Endodermal cell (in vitro differentiated cells): ENCODE data around the gene TTLL11. TPM values are rescaled to one million over a fixed set of nuclear protein-coding genes. Genes with fewer than 3 reads are reported as not detected.

Source experiments
- DNase-seq: peaks from one replicate; pipeline ENCODE4 v3.0.0-alpha.2; 2017
- H3K27ac ChIP-seq: 2 replicates; pipeline ENCODE4 v1.5.1; 2013; ENCODE audit warnings: mild to moderate bottlenecking, low read depth, low read length, moderate library complexity
- H3K27me3 ChIP-seq: 2 replicates; pipeline ENCODE4 v1.6.1; 2013; ENCODE audit warnings: mild to moderate bottlenecking, low read length, moderate library complexity; ENCODE audit not compliant: insufficient read depth, control insufficient read depth, poor library complexity, severe bottlenecking
- H3K36me3 ChIP-seq: 2 replicates; pipeline ENCODE4 v1.7.0; 2013; ENCODE audit warnings: mild to moderate bottlenecking, low read length, moderate library complexity; ENCODE audit not compliant: control insufficient read depth, insufficient read depth
- H3K4me1 ChIP-seq: one replicate; pipeline ENCODE4 v1.7.0; 2013; ENCODE audit warnings: low read length; ENCODE audit not compliant: control insufficient read depth, insufficient read depth
- H3K4me3 ChIP-seq: 2 replicates; pipeline ENCODE4 v1.5.1; 2013; ENCODE audit warnings: mild to moderate bottlenecking, low read length, moderate library complexity
- H3K9ac ChIP-seq: 2 replicates; pipeline ENCODE4 v1.6.1; 2013; ENCODE audit warnings: mild to moderate bottlenecking, low read length, moderate library complexity; ENCODE audit not compliant: poor library complexity, severe bottlenecking; ENCODE audit errors: extremely low read depth
- H3K9me3 ChIP-seq: 2 replicates; pipeline ENCODE4 v1.6.1; 2013; ENCODE audit warnings: mild to moderate bottlenecking, low read length, moderate library complexity; ENCODE audit not compliant: control insufficient read depth
- H3K27ac Mint-ChIP-seq: 2 replicates; pipeline ENCODE4 v1.8.0; 2020; ENCODE audit warnings: mixed read lengths
- H3K27me3 Mint-ChIP-seq: 2 replicates; pipeline ENCODE4 v1.8.0; 2021; ENCODE audit warnings: mild to moderate bottlenecking, mixed read lengths; ENCODE audit not compliant: insufficient read depth
- H3K36me3 Mint-ChIP-seq: 2 replicates; pipeline ENCODE4 v1.8.0; 2020; ENCODE audit warnings: low read depth, mixed read lengths
- H3K4me1 Mint-ChIP-seq: 2 replicates; pipeline ENCODE4 v1.8.0; 2020; ENCODE audit warnings: mixed read lengths
- H3K4me3 Mint-ChIP-seq: 2 replicates; pipeline ENCODE4 v1.8.0; 2020; ENCODE audit warnings: mild to moderate bottlenecking, moderate library complexity, mixed read lengths
- H3K9me3 Mint-ChIP-seq: 2 replicates; pipeline ENCODE4 v1.8.0; 2020; ENCODE audit warnings: mild to moderate bottlenecking, mixed read lengths
- WGBS, 2 experiments: methylation state at CpG; one replicate each; pipeline versions ENCODE4 v1.1.5 to v1.1.7; 2013; ENCODE audit warnings: missing lambda C conversion rate in 2 of 2, mixed read lengths in 1 of 2; ENCODE audit not compliant: insufficient coverage in 1 of 2, insufficient read length in 1 of 2; 5-methylcytosine and 5-hydroxymethylcytosine counted together
- total RNA-seq, 2 donors: library from RNA; stranded (reverse); fragmentation: NEBNext Ultra II Directional in 1 of 2; extraction: Animal tissue kit (Norgen Biotek cat#: 25700) in 1 of 2; gene quantifications; 2 replicates in 1 of 2; 3 replicates in 1 of 2; pipeline ENCODE4 v1.2.1, GENCODE V29; 2021
- TF ChIP-seq, protein P1 (sequence below): fragments of 200-600 bp; sonication (generic); conservative IDR thresholded peaks from 2 replicates; pipeline ENCODE4 v1.5.0; 2021; ENCODE audit warnings: antibody characterized with exemption, mild to moderate bottlenecking

TTLL11 gene
- total RNA-seq, 2 donors from 2014 or later: 0.68 TPM; not detected in 1

DNA sequence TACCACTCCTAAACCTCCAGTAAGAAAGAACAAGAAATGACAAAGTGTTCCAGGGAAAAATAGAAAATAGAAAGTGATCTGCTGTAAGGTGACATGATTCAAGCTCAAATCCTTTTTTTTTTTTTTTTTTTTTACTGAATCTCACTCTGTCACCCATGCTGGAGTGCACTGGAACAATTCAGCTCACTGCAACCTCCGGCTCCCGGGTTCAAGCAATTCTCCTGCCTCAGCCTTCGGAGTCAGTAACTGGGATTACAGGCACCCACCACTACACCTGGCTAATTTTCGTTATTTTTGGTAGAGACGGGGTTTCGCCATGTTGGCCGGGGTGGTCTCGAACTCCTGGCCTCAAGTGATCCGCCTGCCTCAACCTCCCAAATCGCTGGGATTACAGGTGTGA is 35.9 kb downstream of the TTLL11 start:
- Histone ChIP-seq H3K27ac (no peak overlapping the region), H3K36me3 (no peaks in the 10 kb centered on the region), H3K9ac (no peak overlapping the region), H3K9me3 (no peaks in the 10 kb centered on the region), H3K4me3 (no peak overlapping the region), H3K27me3 (no peaks in the 10 kb centered on the region), H3K4me1 (no peaks in the 10 kb centered on the region)
- DNase-seq: no peak
- Mint-ChIP-seq H3K27ac (no peak overlapping the region), H3K36me3 (no peaks in the 10 kb centered on the region), H3K4me1 (no peaks in the 10 kb centered on the region), H3K9me3 (no peaks in the 10 kb centered on the region), H3K4me3 (no peak overlapping the region), H3K27me3 (peaks cover 2% of the 10 kb centered on the region)
- WGBS, 2 experiments: 90 to 92% methylated on average over 10 of the region's 10 CpGs
- TF ChIP-seq, protein P1, sequence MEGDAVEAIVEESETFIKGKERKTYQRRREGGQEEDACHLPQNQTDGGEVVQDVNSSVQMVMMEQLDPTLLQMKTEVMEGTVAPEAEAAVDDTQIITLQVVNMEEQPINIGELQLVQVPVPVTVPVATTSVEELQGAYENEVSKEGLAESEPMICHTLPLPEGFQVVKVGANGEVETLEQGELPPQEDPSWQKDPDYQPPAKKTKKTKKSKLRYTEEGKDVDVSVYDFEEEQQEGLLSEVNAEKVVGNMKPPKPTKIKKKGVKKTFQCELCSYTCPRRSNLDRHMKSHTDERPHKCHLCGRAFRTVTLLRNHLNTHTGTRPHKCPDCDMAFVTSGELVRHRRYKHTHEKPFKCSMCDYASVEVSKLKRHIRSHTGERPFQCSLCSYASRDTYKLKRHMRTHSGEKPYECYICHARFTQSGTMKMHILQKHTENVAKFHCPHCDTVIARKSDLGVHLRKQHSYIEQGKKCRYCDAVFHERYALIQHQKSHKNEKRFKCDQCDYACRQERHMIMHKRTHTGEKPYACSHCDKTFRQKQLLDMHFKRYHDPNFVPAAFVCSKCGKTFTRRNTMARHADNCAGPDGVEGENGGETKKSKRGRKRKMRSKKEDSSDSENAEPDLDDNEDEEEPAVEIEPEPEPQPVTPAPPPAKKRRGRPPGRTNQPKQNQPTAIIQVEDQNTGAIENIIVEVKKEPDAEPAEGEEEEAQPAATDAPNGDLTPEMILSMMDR: no peak

DNA sequence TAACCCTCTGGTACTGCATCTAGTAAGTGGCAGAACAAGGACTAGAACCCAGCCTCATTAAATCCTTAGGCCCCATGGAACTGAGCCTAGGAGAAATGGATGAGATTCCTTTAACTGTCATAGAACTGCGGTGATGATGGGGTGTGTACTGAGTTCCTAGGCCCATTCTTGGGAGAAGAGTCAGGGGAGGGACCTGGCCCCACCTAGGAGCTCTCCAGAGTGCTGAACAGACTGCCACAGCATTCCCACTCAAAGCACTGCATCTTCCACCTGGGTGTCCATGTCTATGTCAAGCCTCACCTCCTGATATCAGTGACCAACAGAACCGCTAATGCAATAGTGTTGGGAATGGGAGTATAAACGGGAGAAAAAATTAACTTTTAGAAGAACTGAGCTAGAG is 36.6 kb downstream of the TTLL11 start:
- Mint-ChIP-seq H3K27me3 (peaks cover 2% of the 10 kb centered on the region), H3K9me3 (no peaks in the 10 kb centered on the region), H3K4me1 (no peaks in the 10 kb centered on the region), H3K4me3 (no peak overlapping the region), H3K36me3 (no peaks in the 10 kb centered on the region), H3K27ac (no peak overlapping the region)
- no peak overlapping the region for H3K4me3 ChIP-seq
- H3K27ac ChIP-seq: no peak overlapping the region
- no peaks in the 10 kb centered on the region for H3K27me3 ChIP-seq
- peak; percentile 87 for DNase-seq
- H3K9ac ChIP-seq: no peak overlapping the region
- H3K9me3 ChIP-seq: no peaks in the 10 kb centered on the region
- TF ChIP-seq, protein P1: no peak
- 67 to 76% methylated on average over 1 to 3 of the region's 3 CpGs for WGBS, 2 experiments
- no peaks in the 10 kb centered on the region for H3K36me3 ChIP-seq
- H3K4me1 ChIP-seq: no peaks in the 10 kb centered on the region

DNA sequence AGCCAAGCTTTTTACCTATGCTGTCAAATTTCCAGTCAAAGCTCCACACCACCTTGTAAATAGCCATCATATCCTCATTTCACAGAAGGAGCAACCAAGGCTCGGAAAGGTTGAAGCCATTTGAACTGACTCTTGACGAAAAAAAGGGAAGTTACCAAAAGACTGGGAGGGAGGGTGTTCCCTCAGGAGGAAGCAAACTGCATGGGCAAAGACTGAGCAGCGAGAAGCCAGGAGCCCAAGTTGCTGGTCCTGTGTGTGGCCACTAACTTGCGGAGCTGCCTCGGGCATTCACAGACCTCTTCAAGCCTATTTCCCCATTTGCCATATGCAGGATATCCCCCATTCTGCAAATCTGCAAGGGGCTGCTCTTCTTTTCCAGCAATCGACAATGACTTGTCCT is 37.4 kb downstream of the TTLL11 start:
- H3K4me1 Mint-ChIP-seq: no peaks in the 10 kb centered on the region
- Histone ChIP-seq H3K4me1 (no peaks in the 10 kb centered on the region), H3K27me3 (no peaks in the 10 kb centered on the region), H3K4me3 (no peak overlapping the region), H3K27ac (no peak overlapping the region), H3K36me3 (no peaks in the 10 kb centered on the region), H3K9me3 (no peaks in the 10 kb centered on the region), H3K9ac (no peak overlapping the region)
- no peak overlapping the region for H3K4me3 Mint-ChIP-seq
- H3K9me3 Mint-ChIP-seq: no peaks in the 10 kb centered on the region
- TF ChIP-seq, protein P1: no peak
- no peaks in the 10 kb centered on the region for H3K36me3 Mint-ChIP-seq
- 80 to 88% methylated on average over 4 to 6 of the region's 6 CpGs for WGBS, 2 experiments
- no peak overlapping the region for H3K27ac Mint-ChIP-seq
- no peaks in the 10 kb centered on the region for H3K27me3 Mint-ChIP-seq
- DNase-seq: no peak
